Stimulated activated CD4-positive, alpha-beta T cell treated with anti-CD3 and anti-CD28 coated beads, Interleukin-15, amount 100 ng/mL, for 1 hour (primary cell): Measurements from ENCODE around the gene PITHD1.
"Not testable (repeated sequence)": the region's sequence is repeated elsewhere in the genome, so short reads cannot be mapped to it uniquely, and the experiment has no call there.

Source experiments
- DNase-seq, 2 donors: peaks; one replicate each; pipeline ENCODE4 v3.0.0-alpha.2; 2020; ENCODE audit warnings: low read depth in 1 of 2, low spot score in 1 of 2

Gene PITHD1

GRCh38 chr1:23823767-23824166 is 45.5 kb downstream of the PITHD1 start:
- DNase-seq = no peak

GRCh38 chr1:23824711-23825075 is 46.5 kb downstream of the PITHD1 start:
- no peak for DNase-seq

- DNase-seq = peak; percentile 71 to 82
These were observed 47.0 kb downstream of the PITHD1 start, which contains the start of gene HMGCL for GRCh38 chr1:23825076-23825761. TSS of gene HMGCL (minus strand) at chr1:23825429. CDS start at chr1:23825415, 14 bp downstream.

GRCh38 chr1:23825762-23826522 is 47.7 kb downstream of the PITHD1 start:
- DNase-seq = no peak

- not testable (repeated sequence) for DNase-seq
These were observed 48.4 kb downstream of the PITHD1 start for GRCh38 chr1:23826590-23826989.

GRCh38 chr1:23827717-23828116 is 49.5 kb downstream of the PITHD1 start:
- no peak for DNase-seq

- not testable (repeated sequence) for DNase-seq
These were observed 55.9 kb downstream of the PITHD1 start for GRCh38 chr1:23834156-23834555.

GRCh38 chr1:23836037-23836436 is 57.8 kb downstream of the PITHD1 start:
- no peak for DNase-seq
